Jurkat, Clone E6-1 (cell line): ENCODE results near the gene IBA57.

Experiments used
- DNase-seq: peaks from one replicate; pipeline ENCODE4 v3.0.0-alpha.2; 2011; ENCODE audit warnings: low read depth, low spot score
- H3K4me3 ChIP-seq: 2 replicates; pipeline ENCODE4 v1.5.1; 2011; ENCODE audit warnings: mild to moderate bottlenecking, low read length, control low read depth, moderate library complexity

IBA57 gene

GRCh38 chr1:228154021-228154669 is 11.5 kb upstream of the IBA57 start:
- no peak for DNase-seq
- H3K4me3 ChIP-seq: no peak overlapping the region

- no peak for DNase-seq
- no peak overlapping the region for H3K4me3 ChIP-seq
Observed at GRCh38 chr1:228154670-228155571, 10.7 kb upstream of the IBA57 start.

GRCh38 chr1:228155596-228156514 is 9.7 kb upstream of the IBA57 start:
- no peak overlapping the region for H3K4me3 ChIP-seq
- DNase-seq: no peak

GRCh38 chr1:228156515-228156881 is 9.1 kb upstream of the IBA57 start:
- DNase-seq: no peak
- no peak overlapping the region for H3K4me3 ChIP-seq

GRCh38 chr1:228156941-228157728 is 8.5 kb upstream of the IBA57 start:
- no peak for DNase-seq
- no peak overlapping the region for H3K4me3 ChIP-seq

GRCh38 chr1:228157729-228158126 is 7.9 kb upstream of the IBA57 start:
- DNase-seq: no peak
- H3K4me3 ChIP-seq: no peak overlapping the region

GRCh38 chr1:228158151-228159007 is 7.2 kb upstream of the IBA57 start:
- DNase-seq: no peak
- H3K4me3 ChIP-seq: no peak overlapping the region

- DNase-seq: no peak
- no peak overlapping the region for H3K4me3 ChIP-seq
Observed at GRCh38 chr1:228159008-228159665, 6.5 kb upstream of the IBA57 start.

GRCh38 chr1:228160201-228160761 is 5.3 kb upstream of the IBA57 start:
- DNase-seq: no peak
- H3K4me3 ChIP-seq: no peak overlapping the region

GRCh38 chr1:228161362-228161761 is 4.2 kb upstream of the IBA57 start:
- DNase-seq: no peak
- H3K4me3 ChIP-seq: no peak overlapping the region

- no peak overlapping the region for H3K4me3 ChIP-seq
- DNase-seq: no peak
Observed at GRCh38 chr1:228161866-228162265, 3.7 kb upstream of the IBA57 start.

- H3K4me3 ChIP-seq: no peak overlapping the region
Observed at GRCh38 chr1:228162286-228163006, 3.2 kb upstream of the IBA57 start.

GRCh38 chr1:228163007-228163753 is 2.4 kb upstream of the IBA57 start:
- no peak overlapping the region for H3K4me3 ChIP-seq
- DNase-seq: no peak

More at GRCh38 chr1:228162286-228163006, 3.2 kb upstream of the IBA57 start:
- no peak for DNase-seq

GRCh38 chr1:228163776-228164519 is 1.7 kb upstream of the IBA57 start:
- no peak overlapping the region for H3K4me3 ChIP-seq
- DNase-seq: no peak
